Activated CD8-positive, alpha-beta T cell treated with anti-CD3 and anti-CD28 coated beads for 36 hours (primary cell): Measurements from ENCODE around the gene ATP6V0E2. TPM values are rescaled to one million over a fixed set of nuclear protein-coding genes. Genes with fewer than 3 reads are reported as not detected.

Source experiments
- ATAC-seq: fragments of 200-7000 bp; cut with Tn5 transposase; one replicate; pipeline ENCODE4 v1.10.0; 2021; ENCODE audit warnings: mild to moderate bottlenecking, moderate library complexity
- CTCF ChIA-PET: fragments of 350-600 bp; sonication (Branson Sonifier 250); formaldehyde crosslinking; loops from one replicate; lab custom pipeline; 2021; ENCODE audit warnings: antibody characterized with exemption; lab: Charles Lee
- POLR2A ChIA-PET: fragments of 350-600 bp; sonication (Branson Sonifier 250); formaldehyde crosslinking; loops from one replicate; lab custom pipeline; 2021; ENCODE audit warnings: antibody characterized with exemption; lab: Charles Lee
- DNase-seq: peaks from one replicate; pipeline ENCODE4 v3.0.0-alpha.2; 2020
- H3K27ac Mint-ChIP-seq: one replicate; pipeline ENCODE4 v1.8.0; 2021; ENCODE audit warnings: mild to moderate bottlenecking, mixed read lengths
- H3K27me3 Mint-ChIP-seq: one replicate; pipeline ENCODE4 v1.8.0; 2021; ENCODE audit warnings: mixed read lengths
- H3K36me3 Mint-ChIP-seq: one replicate; pipeline ENCODE4 v1.8.0; 2021; ENCODE audit warnings: low read depth, mixed read lengths
- H3K4me1 Mint-ChIP-seq: one replicate; pipeline ENCODE4 v1.8.0; 2021; ENCODE audit warnings: low read depth, mixed read lengths
- H3K4me3 Mint-ChIP-seq: one replicate; pipeline ENCODE4 v1.8.0; 2021; ENCODE audit warnings: mild to moderate bottlenecking, moderate library complexity, mixed read lengths
- H3K9me3 Mint-ChIP-seq: one replicate; pipeline ENCODE4 v1.8.0; 2021; ENCODE audit warnings: mixed read lengths
- CTCF ChIP-seq: fragments of 200-600 bp; IDR thresholded peaks from one replicate; pipeline ENCODE4 v1.8.0; 2022; ENCODE audit warnings: antibody characterized with exemption, mild to moderate bottlenecking
- intact Hi-C: fragments of 100-400 bp; cut with micrococcal nuclease; formaldehyde crosslinking; loops from one replicate; pipeline ENCODE4 v1.10.0; 2022
- total RNA-seq, 2 experiments: library from RNA; stranded (reverse); gene quantifications; one replicate each; pipeline ENCODE4 v1.2.3, GENCODE V29; 2021

Gene ATP6V0E2
- total RNA-seq, 2 experiments from 2014 or later = 46.3 to 46.7 TPM

GRCh38 chr7:149875396-149875795 is 1.6 kb downstream of the ATP6V0E2 start:
- Mint-ChIP-seq H3K4me3 (peak overlapping the region; percentile 88), H3K36me3 (peaks cover 34% of the 10 kb centered on the region), H3K27ac (peak overlapping the region; percentile 63), H3K27me3 (no peaks in the 10 kb centered on the region), H3K4me1 (peaks cover 56% of the 10 kb centered on the region), H3K9me3 (no peaks in the 10 kb centered on the region)
- ATAC-seq = no peak
- DNase-seq = no peak
- ChIA-PET CTCF (interaction anchor here (1.0 to 2.1 kb wide), 3 partner anchors 8 to 126 kb away, joined by 3 to 13 read pairs (median 3); no protein-coding TSS in a partner anchor), POLR2A (interaction anchor here (0.9 to 1.4 kb wide), 2 partner anchors 10 to 31 kb away, joined by 3 to 4 read pairs; no protein-coding TSS in a partner anchor)
- intact Hi-C loops = no loop called here
- TF ChIP-seq CTCF = no peak

DNA sequence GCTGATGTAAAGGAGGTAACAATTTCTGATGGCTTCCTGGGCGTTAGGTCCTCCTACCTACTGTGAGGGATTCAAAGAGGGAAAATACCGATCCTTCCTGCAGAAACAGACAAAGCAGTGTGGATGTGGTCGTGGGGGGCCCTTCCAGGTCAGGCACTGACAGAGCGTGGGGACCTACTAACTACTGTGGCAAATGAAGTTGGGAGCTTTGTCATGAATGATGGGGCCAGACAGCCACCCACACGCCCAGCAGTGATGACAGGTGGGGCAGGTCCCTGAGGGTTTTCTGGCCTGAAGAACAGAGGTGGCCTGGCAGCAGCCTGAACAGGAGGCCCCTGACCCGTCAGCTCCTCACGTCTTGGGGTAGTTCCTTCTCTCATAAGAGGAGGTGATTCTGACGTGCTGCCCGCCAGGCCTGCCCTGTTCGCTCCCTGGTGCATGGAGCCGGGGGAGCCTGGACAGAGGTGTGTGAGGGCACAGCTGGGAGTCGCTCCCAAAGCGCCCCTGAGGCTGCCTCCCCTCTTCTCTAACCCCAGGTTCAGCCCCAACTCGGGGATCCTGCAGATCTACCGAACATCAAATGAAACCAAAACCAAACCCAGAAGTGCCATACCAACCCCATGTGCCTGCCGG is 4.2 kb downstream of the ATP6V0E2 start:
- intact Hi-C loops = no loop called here
- H3K27ac Mint-ChIP-seq = peak overlapping the region; percentile 20
- peaks cover 25% of the 10 kb centered on the region for H3K36me3 Mint-ChIP-seq
- no peak for TF ChIP-seq CTCF
- ChIA-PET POLR2A (no interaction called here), CTCF (no interaction called here)
- ATAC-seq = no peak
- H3K4me1 Mint-ChIP-seq = peaks cover 33% of the 10 kb centered on the region
- no peak overlapping the region for H3K4me3 Mint-ChIP-seq
- DNase-seq = no peak
- no peaks in the 10 kb centered on the region for H3K9me3 Mint-ChIP-seq
- H3K27me3 Mint-ChIP-seq = no peaks in the 10 kb centered on the region

- intact Hi-C loops = no loop called here
- Mint-ChIP-seq H3K36me3 (peaks cover 25% of the 10 kb centered on the region), H3K4me3 (no peak overlapping the region), H3K27ac (peak overlapping the region; percentile 20), H3K27me3 (no peaks in the 10 kb centered on the region), H3K9me3 (no peaks in the 10 kb centered on the region), H3K4me1 (peaks cover 35% of the 10 kb centered on the region)
- CTCF ChIA-PET = no interaction called here
- ATAC-seq = no peak
- DNase-seq = no peak
- no peak for TF ChIP-seq CTCF
- POLR2A ChIA-PET = interaction anchor here (2.2 kb wide), 1 partner anchor 9 kb away, joined by 8 read pairs; no protein-coding TSS in a partner anchor
Observed at GRCh38 chr7:149878523-149878921, 4.8 kb downstream of the ATP6V0E2 start.

- CTCF ChIA-PET = no interaction called here
- no peak for ATAC-seq
- DNase-seq = no peak
- TF ChIP-seq CTCF = no peak
- intact Hi-C loops = no loop called here
- no peaks in the 10 kb centered on the region for H3K9me3 Mint-ChIP-seq
- H3K4me3 Mint-ChIP-seq = no peak overlapping the region
- POLR2A ChIA-PET = interaction anchor here (2.2 kb wide), 1 partner anchor 10 kb away, joined by 8 read pairs; no protein-coding TSS in a partner anchor
- no peak overlapping the region for H3K27ac Mint-ChIP-seq
- peaks cover 34% of the 10 kb centered on the region for H3K4me1 Mint-ChIP-seq
- H3K36me3 Mint-ChIP-seq = peaks cover 25% of the 10 kb centered on the region
- no peaks in the 10 kb centered on the region for H3K27me3 Mint-ChIP-seq
Observed at GRCh38 chr7:149879271-149879743, 5.5 kb downstream of the ATP6V0E2 start.
